GM12878 (cell line): ENCODE results near the gene HAVCR1. TPM values are rescaled to one million over a fixed set of nuclear protein-coding genes. Genes with fewer than 3 reads are reported as not detected.
A peak's percentile ranks its signal among the peaks of the same experiment; 100 is the strongest.

Source experiments
- ATAC-seq: fragments of 200-7000 bp; cut with Tn5 transposase; 3 replicates; pipeline ENCODE4 v1.9.1; 2020; ENCODE audit warnings: mild to moderate bottlenecking, moderate library complexity
- BruUV-seq: library from RNA; stranded (reverse); fragments of 400-500 nt; replicated peaks from 2 replicates; lab custom pipeline; 2021; lab: Mats Ljungman, UMichigan
- CTCF ChIA-PET: fragments of 300-600 bp; sonication (Branson Sonifier 250); formaldehyde crosslinking; extraction: SDS; loops from one replicate; lab custom pipeline; 2021; ENCODE audit warnings: inconsistent platforms; lab: Yijun Ruan, JAX
- POLR2A ChIA-PET: fragments of 350-600 bp; formaldehyde crosslinking; extraction: SDS; loops from one replicate; lab custom pipeline; 2021; ENCODE audit warnings: inconsistent platforms; lab: Charles Lee
- RAD21 ChIA-PET: fragments of 300-600 bp; sonication (Branson Sonifier 250); formaldehyde crosslinking; loops from one replicate; lab custom pipeline; 2023; ENCODE audit warnings: antibody characterized with exemption; ENCODE audit not compliant: unreplicated experiment; lab: Charles Lee
- SMC1A ChIA-PET: fragments of 300-600 bp; sonication (Branson Sonifier 250); formaldehyde crosslinking; loops from one replicate; lab custom pipeline; 2023; ENCODE audit not compliant: unreplicated experiment, uncharacterized antibody; lab: Charles Lee
- DNase-seq: peaks from one replicate; pipeline ENCODE4 v3.0.0-alpha.2; 2011; ENCODE audit warnings: low read depth, low spot score
- FAIRE-seq: peaks from 3 replicates; lab custom pipeline; 2011; peaks lifted over from hg19 to GRCh38; lab: Jason Lieb, UNC
- H2AFZ ChIP-seq: 2 replicates; pipeline ENCODE4 v1.6.0; 2011; ENCODE audit warnings: low read depth, low read length, control low read depth; ENCODE audit not compliant: control insufficient read depth
- H3K27ac ChIP-seq: 2 replicates; pipeline ENCODE4 v1.5.1; 2011; ENCODE audit warnings: control low read depth; ENCODE audit not compliant: control insufficient read depth, insufficient read depth
- H3K27me3 ChIP-seq, 2 experiments: replicated peaks in 1 of 2; 2 replicates each; pipeline versions ENCODE4 v1.6.0 to v1.6.1; 2011; ENCODE audit warnings: low read length in 1 of 2; ENCODE audit not compliant: control insufficient read depth in 2 of 2, insufficient read depth in 2 of 2
- H3K36me3 ChIP-seq, 2 experiments: 2 replicates each; pipeline ENCODE4 v1.5.1; 2011; ENCODE audit warnings: low read length in 1 of 2; ENCODE audit not compliant: control insufficient read depth in 2 of 2, insufficient read depth in 2 of 2
- H3K4me1 ChIP-seq: 2 replicates; pipeline ENCODE4 v1.6.1; 2011; ENCODE audit warnings: mild to moderate bottlenecking, low read length, moderate library complexity, mixed read lengths; ENCODE audit not compliant: control insufficient read depth, insufficient read depth
- H3K4me2 ChIP-seq: 2 replicates; pipeline ENCODE4 v1.6.0; 2011; ENCODE audit warnings: control low read depth; ENCODE audit not compliant: control insufficient read depth, insufficient read depth
- H3K4me3 ChIP-seq: fragments of 200-600 bp; sonication (generic); 2 replicates; pipeline ENCODE4 v1.5.1; 2016
- H3K79me2 ChIP-seq: 2 replicates; pipeline ENCODE4 v1.6.0; 2011; ENCODE audit warnings: low read length; ENCODE audit not compliant: control insufficient read depth, insufficient read depth
- H3K9ac ChIP-seq: 2 replicates; pipeline ENCODE4 v1.8.0; 2011; ENCODE audit warnings: low read length, control low read depth, mixed read lengths; ENCODE audit not compliant: control insufficient read depth, insufficient read depth
- H3K9me3 ChIP-seq: replicated peaks from 3 replicates; pipeline ENCODE4 v1.5.1; 2011; ENCODE audit warnings: mild to moderate bottlenecking, low read length; ENCODE audit not compliant: control insufficient read depth, insufficient read depth
- H4K20me1 ChIP-seq: 2 replicates; pipeline ENCODE4 v1.6.0; 2011; ENCODE audit not compliant: control insufficient read depth, insufficient read depth
- BACH1 ChIP-seq: fragments of 450-650 bp; IDR thresholded peaks from 2 replicates; pipeline ENCODE4 v1.6.1; 2017; ENCODE audit warnings: mild to moderate bottlenecking, borderline replicate concordance
- CHD4 ChIP-seq: fragments of 200-600 bp; sonication (generic); IDR thresholded peaks from 2 replicates; pipeline ENCODE4 v1.6.1; 2016; ENCODE audit warnings: mild to moderate bottlenecking
- RUNX3 ChIP-seq: IDR thresholded peaks from 2 replicates; pipeline ENCODE4 v1.6.1; 2012; ENCODE audit warnings: low read length, inconsistent platforms
- SIN3A ChIP-seq: IDR thresholded peaks from 2 replicates; pipeline ENCODE4 v1.6.1; 2012; ENCODE audit warnings: low read depth, low read length, improper control_type of control experiment
- SMAD1 ChIP-seq: fragments of 450-650 bp; IDR thresholded peaks from 2 replicates; pipeline ENCODE4 v1.6.1; 2018; ENCODE audit warnings: mild to moderate bottlenecking, low read depth; ENCODE audit not compliant: partially characterized antibody
- ZNF687 ChIP-seq: fragments of 450-650 bp; IDR thresholded peaks from 2 replicates; pipeline ENCODE4 v1.6.1; 2017; ENCODE audit warnings: mild to moderate bottlenecking, moderate library complexity
- in situ Hi-C: fragments of 300-500 bp; cut with MboI; formaldehyde crosslinking; loops from 9 replicates; pipeline ENCODE4 v1.14.3; 2018; ENCODE audit warnings: mixed read lengths
- intact Hi-C: fragments of 100-400 bp; cut with micrococcal nuclease; formaldehyde crosslinking; loops from one replicate; pipeline ENCODE4 v1.14.2; 2022; ENCODE audit not compliant: unreplicated experiment
- polyA plus RNA-seq, 11 experiments: library from polyadenylated mRNA; depleted of rRNA in 4 of 11; unstranded in 6 of 11; stranded (reverse) in 5 of 11; fragments of >200 nt; fragmentation: Nextera tagmentation in 4 of 11; fragmentation: Illumina TruSeq in 1 of 11; extraction: Ambion mirVana in 4 of 11; extraction: Trizol in 1 of 11; gene quantifications; 1 replicate in 1 of 11; 2 replicates in 10 of 11; pipeline versions ENCODE4 v1.2.1 to v1.2.3, GENCODE V29; 2011 to 2016; ENCODE audit warnings: inconsistent platforms in 2 of 11, missing spikeins in 2 of 11, low read depth in 1 of 11
- total RNA-seq, 4 experiments: library from RNA; depleted of rRNA in 3 of 4; stranded (reverse); fragments of >200 nt in 3 of 4; fragmentation: Illumina TruSeq in 1 of 4; extraction: Trizol in 1 of 4; gene quantifications; 2 replicates each; pipeline versions ENCODE4 v1.2.1 to v1.2.3, GENCODE V29; 2013 to 2021

The HAVCR1 gene
- total and polyA plus RNA-seq, 10 of the 15 experiments (the other 5 are each of a cell fraction or from before 2014, with no cell fraction given) = 0.08 to 0.45 TPM; not detected in 8

- ChIA-PET RAD21 (no interaction called here), SMC1A (interaction anchor here (1.4 kb wide), 1 partner anchor 25 kb away, joined by 4 read pairs; no protein-coding TSS in a partner anchor), CTCF (interaction anchor here (0.6 kb wide), 1 partner anchor 998 kb away, joined by 3 read pairs; no protein-coding TSS in a partner anchor)
- Histone ChIP-seq H3K27ac (no peak overlapping the region), H3K79me2 (no peaks in the 10 kb centered on the region), H3K4me2 (no peak overlapping the region), H2AFZ (no peak overlapping the region), H3K4me1 (no peaks in the 10 kb centered on the region), H3K27me3 (no peaks in the 10 kb centered on the region), H3K9me3 (no peaks in the 10 kb centered on the region; the same call in 2 of the 3 replicates), H3K9ac (no peak overlapping the region)
- no TSS peak for BruUV-seq
- intact Hi-C loops = no loop called here
- FAIRE-seq (no peak), DNase-seq (no peak)
- in situ Hi-C loops = no loop called here
- TF ChIP-seq BACH1 (no peak), ZNF687 (no peak), SMAD1 (no peak), RUNX3 (peak; percentile 35; the same call in 1 of the 2 replicates), SIN3A (no peak), CHD4 (no peak)
- TF ChIP-seq, all 136 proteins: peak for 1
- ATAC-seq = peak; percentile 94
- H3K4me3 ChIP-seq = no peak overlapping the region
- no peaks in the 10 kb centered on the region for H3K36me3 ChIP-seq
- H4K20me1 ChIP-seq = no peaks in the 10 kb centered on the region
- POLR2A ChIA-PET = no interaction called here
These were observed 53.9 kb downstream of the HAVCR1 start for GRCh38 chr5:157004893-157005551.
